ENCODE data around the gene SMC1B.
A peak's percentile ranks its signal among the peaks of the same experiment; 100 is the strongest.

The SMC1B gene

GRCh38 chr22:45317551-45318167, 95.7 kb downstream of the SMC1B start:
- peak; percentile 64 for DNase-seq (ENCODE audit: low read depth)
- no peak overlapping the region for H3K4me3 ChIP-seq (ENCODE audit: low read length)
- TF ChIP-seq CTCF (IDR thresholded peaks at IDR 0.05; ENCODE audit: insufficient read depth, low read depth, low read length, missing control alignments): peak; percentile 56

GRCh38 chr22:45316796-45317526, 96.4 kb downstream of the SMC1B start:
- no peak overlapping the region for H3K4me3 ChIP-seq (ENCODE audit: low read length)

GRCh38 chr22:45314786-45315185, 98.6 kb downstream of the SMC1B start:
- no peak for TF ChIP-seq CTCF (IDR thresholded peaks at IDR 0.05; ENCODE audit: insufficient read depth, low read depth, low read length, missing control alignments)
- H3K4me3 ChIP-seq (ENCODE audit: low read length): no peak overlapping the region
- DNase-seq (ENCODE audit: low read depth): no peak

More at GRCh38 chr22:45316796-45317526, 96.4 kb downstream of the SMC1B start:
- no peak for TF ChIP-seq CTCF (IDR thresholded peaks at IDR 0.05; ENCODE audit: insufficient read depth, low read depth, low read length, missing control alignments)
- no peak for DNase-seq (ENCODE audit: low read depth)

GRCh38 chr22:45314054-45314721, 99.2 kb downstream of the SMC1B start:
- no peak for DNase-seq (ENCODE audit: low read depth)

GRCh38 chr22:45312856-45313255, 100.5 kb downstream of the SMC1B start:
- DNase-seq (ENCODE audit: low read depth): no peak
- TF ChIP-seq CTCF (IDR thresholded peaks at IDR 0.05; ENCODE audit: insufficient read depth, low read depth, low read length, missing control alignments): no peak

More at GRCh38 chr22:45314054-45314721, 99.2 kb downstream of the SMC1B start:
- H3K4me3 ChIP-seq (ENCODE audit: low read length): no peak overlapping the region
- no peak for TF ChIP-seq CTCF (IDR thresholded peaks at IDR 0.05; ENCODE audit: insufficient read depth, low read depth, low read length, missing control alignments)

GRCh38 chr22:45312415-45312814, 101.0 kb downstream of the SMC1B start:
- DNase-seq (ENCODE audit: low read depth): no peak
- TF ChIP-seq CTCF (IDR thresholded peaks at IDR 0.05; ENCODE audit: insufficient read depth, low read depth, low read length, missing control alignments): no peak
- no peak overlapping the region for H3K4me3 ChIP-seq (ENCODE audit: low read length)

More at GRCh38 chr22:45312856-45313255, 100.5 kb downstream of the SMC1B start:
- H3K4me3 ChIP-seq (ENCODE audit: low read length): no peak overlapping the region

All from epithelial cell of esophagus (primary cell).